ENCODE results near the gene NOL12. TPM values are rescaled to one million over a fixed set of nuclear protein-coding genes. Genes with fewer than 3 reads are reported as not detected.

The NOL12 gene
- total RNA-seq, 6 donors from 2014 or later = 23.5 to 89.1 (median 26.7) TPM

GRCh38 chr22:37678372-37678771, 7.8 kb upstream of the NOL12 start:
- Histone ChIP-seq H3K4me3 (no peak overlapping the region), H3K4me1 (peaks cover 46 to 60% (median 53%) of the 10 kb centered on the region in 4 donors), H3K27me3 (no peaks in the 10 kb centered on the region), H3K36me3 (peaks cover 0 to 24% (median 13%) of the 10 kb centered on the region in 4 donors), H3K9me3 (no peaks in the 10 kb centered on the region), H3K27ac (peak overlapping the region; percentile 19 to 95 (median 56))
- no peak for ATAC-seq (ENCODE audit: low FRiP score in 2 of 2)
- TF ChIP-seq POLR2A (IDR thresholded peaks at IDR 0.05) = no peak
- TF ChIP-seq EP300 (IDR thresholded peaks at IDR 0.05) = no peak
- TF ChIP-seq POLR2AphosphoS5 (IDR thresholded peaks at IDR 0.05) = no peak
- TF ChIP-seq CTCF (IDR thresholded peaks at IDR 0.05) = no peak
- DNase-seq = peak in 1 of 2 donors; percentile 78
- WGBS, 2 donors = 68 to 82% methylated on average over 5 to 17 of the region's 18 CpGs

- 86 to 90% methylated on average over 8 of the region's 8 CpGs for WGBS, 2 donors
Measured at GRCh38 chr22:37679670-37680069, 6.5 kb upstream of the NOL12 start.

GRCh38 chr22:37680191-37680851, 5.8 kb upstream of the NOL12 start:
- no peak overlapping the region for H3K4me3 ChIP-seq
- DNase-seq = no peak
- H3K27ac ChIP-seq = no peak overlapping the region
- 71 to 78% methylated on average over 4 to 7 of the region's 7 CpGs for WGBS, 2 donors
- peaks cover 0 to 24% (median 13%) of the 10 kb centered on the region in 4 donors for H3K36me3 ChIP-seq
- no peak for ATAC-seq (ENCODE audit: low FRiP score in 2 of 2)
- no peak for TF ChIP-seq CTCF (IDR thresholded peaks at IDR 0.05)
- TF ChIP-seq POLR2AphosphoS5 (IDR thresholded peaks at IDR 0.05) = no peak
- no peak for TF ChIP-seq EP300 (IDR thresholded peaks at IDR 0.05)
- TF ChIP-seq POLR2A (IDR thresholded peaks at IDR 0.05) = no peak
- no peaks in the 10 kb centered on the region for H3K9me3 ChIP-seq
- H3K27me3 ChIP-seq = no peaks in the 10 kb centered on the region
- peaks cover 31 to 44% (median 36%) of the 10 kb centered on the region in 4 donors for H3K4me1 ChIP-seq

More at GRCh38 chr22:37679670-37680069, 6.5 kb upstream of the NOL12 start:
- no peaks in the 10 kb centered on the region for H3K27me3 ChIP-seq
- no peak overlapping the region for H3K4me3 ChIP-seq
- no peak for ATAC-seq (ENCODE audit: low FRiP score in 2 of 2)
- no peak overlapping the region for H3K27ac ChIP-seq
- H3K36me3 ChIP-seq = peaks cover 0 to 24% (median 13%) of the 10 kb centered on the region in 4 donors
- peaks cover 37 to 50% (median 41%) of the 10 kb centered on the region in 4 donors for H3K4me1 ChIP-seq
- H3K9me3 ChIP-seq = no peaks in the 10 kb centered on the region
- DNase-seq = no peak
- TF ChIP-seq EP300 (IDR thresholded peaks at IDR 0.05) = no peak

GRCh38 chr22:37681001-37681424, 5.1 kb upstream of the NOL12 start:
- WGBS, 2 donors = 50 to 88% methylated on average over 1 to 2 of the region's 2 CpGs
- Histone ChIP-seq H3K36me3 (peaks cover 0 to 24% (median 13%) of the 10 kb centered on the region in 4 donors), H3K9me3 (no peaks in the 10 kb centered on the region), H3K4me1 (peaks cover 24 to 43% (median 34%) of the 10 kb centered on the region in 4 donors), H3K4me3 (no peak overlapping the region), H3K27me3 (no peaks in the 10 kb centered on the region), H3K27ac (no peak overlapping the region)
- TF ChIP-seq CTCF (IDR thresholded peaks at IDR 0.05) (no peak), POLR2A (IDR thresholded peaks at IDR 0.05) (no peak)
- no peak for DNase-seq
- ATAC-seq (ENCODE audit: low FRiP score in 2 of 2) = no peak

- no peak for TF ChIP-seq POLR2A (IDR thresholded peaks at IDR 0.05)
- TF ChIP-seq CTCF (IDR thresholded peaks at IDR 0.05) = peak; percentile 82 to 93 (median 90)
- no peak for TF ChIP-seq EP300 (IDR thresholded peaks at IDR 0.05)
- TF ChIP-seq POLR2AphosphoS5 (IDR thresholded peaks at IDR 0.05) = no peak
- 27 to 28% methylated on average over 4 to 6 of the region's 6 CpGs for WGBS, 2 donors
- Histone ChIP-seq H3K27me3 (no peaks in the 10 kb centered on the region), H3K27ac (no peak overlapping the region), H3K4me1 (peaks cover 18 to 39% (median 29%) of the 10 kb centered on the region in 4 donors), H3K4me3 (no peak overlapping the region), H3K9me3 (no peaks in the 10 kb centered on the region), H3K36me3 (peaks cover 0 to 24% (median 13%) of the 10 kb centered on the region in 4 donors)
- DNase-seq (peak in 1 of 2 donors; percentile 84), ATAC-seq (ENCODE audit: low FRiP score in 2 of 2) (peak; percentile 66 to 77)
Measured at GRCh38 chr22:37681556-37682049, 4.5 kb upstream of the NOL12 start.
